A172 (cell line): ENCODE results near the gene PNP. TPM values are rescaled to one million over a fixed set of nuclear protein-coding genes. Genes with fewer than 3 reads are reported as not detected.
"Not testable (repeated sequence)": the region's sequence is repeated elsewhere in the genome, so short reads cannot be mapped to it uniquely, and the experiment has no call there.

Source experiments
- DNase-seq: peaks from one replicate; pipeline ENCODE4 v3.0.0-alpha.2; 2015; ENCODE audit warnings: low spot score
- total RNA-seq: library from RNA; depleted of rRNA; stranded (reverse); fragments of >200 nt; shearing (Covaris generic); gene quantifications from 2 replicates; pipeline ENCODE4 v1.2.3, GENCODE V29; 2014; rRNA removed

The PNP gene
- total RNA-seq, 1 experiment from 2014 or later = 41.8 TPM

- no peak for DNase-seq
Observed at GRCh38 chr14:20492486-20492885, 23.3 kb downstream of the PNP start.

- DNase-seq = no peak
Observed at GRCh38 chr14:20493634-20494033, 24.4 kb downstream of the PNP start.

GRCh38 chr14:20494935-20495766 lies 25.9 kb downstream of the PNP start:
- DNase-seq = peak; percentile 32

- DNase-seq = no peak
Observed at GRCh38 chr14:20498622-20499021, 29.4 kb downstream of the PNP start.

GRCh38 chr14:20499108-20499507 lies 29.9 kb downstream of the PNP start:
- no peak for DNase-seq

GRCh38 chr14:20499881-20500280 lies 30.7 kb downstream of the PNP start:
- DNase-seq = no peak

- no peak for DNase-seq
Observed at GRCh38 chr14:20501346-20501745, 32.1 kb downstream of the PNP start.

- no peak for DNase-seq
Observed at GRCh38 chr14:20503898-20504297, 34.7 kb downstream of the PNP start.

GRCh38 chr14:20506276-20506675 lies 37.1 kb downstream of the PNP start:
- DNase-seq = not testable (repeated sequence)

- DNase-seq = not testable (repeated sequence)
Observed at GRCh38 chr14:20506752-20507151, 37.5 kb downstream of the PNP start.

- DNase-seq = not testable (repeated sequence)
Observed at GRCh38 chr14:20507537-20507936, 38.3 kb downstream of the PNP start.

- no peak for DNase-seq
Observed at GRCh38 chr14:20508367-20508766, 39.2 kb downstream of the PNP start.

GRCh38 chr14:20512177-20512905 lies 43.1 kb downstream of the PNP start:
- DNase-seq = no peak

- no peak for DNase-seq
Observed at GRCh38 chr14:20515846-20516245, 46.6 kb downstream of the PNP start.

- DNase-seq = no peak
Observed at GRCh38 chr14:20516921-20517320, 47.7 kb downstream of the PNP start.

- DNase-seq = no peak
Observed at GRCh38 chr14:20522332-20522731, 53.1 kb downstream of the PNP start.

GRCh38 chr14:20524027-20524426 lies 54.8 kb downstream of the PNP start:
- DNase-seq = no peak

Other genes starting within 250 kb of the PNP start
- not detected in 2 replicates for gene OR11H6, start 245.7 kb upstream of the PNP start, total RNA-seq
- gene OR11H7, start 240.4 kb upstream of the PNP start, total RNA-seq = not detected in 2 replicates
- not detected in 2 replicates for gene OR11H4, start 230.1 kb upstream of the PNP start, total RNA-seq
- 10.6 and 16.8 TPM in 2 replicates for gene TTC5, start 163.5 kb upstream of the PNP start, total RNA-seq
- gene CCNB1IP1, start 136.1 kb upstream of the PNP start, total RNA-seq = 28.6 and 30.3 TPM in 2 replicates
- 17.5 and 20.1 TPM in 2 replicates for gene PARP2, start 125.8 kb upstream of the PNP start, total RNA-seq
- 4.8 and 9.0 TPM in 2 replicates for gene TEP1, start 55.9 kb upstream of the PNP start, total RNA-seq
- not detected in 2 replicates for gene KLHL33, start 33.2 kb upstream of the PNP start, total RNA-seq
- gene OSGEP, start 14.6 kb upstream of the PNP start, total RNA-seq = 33.2 and 54.4 TPM in 2 replicates
- gene APEX1, start 14.2 kb upstream of the PNP start, total RNA-seq = 96.7 and 99.1 TPM in 2 replicates
- 13.5 and 18.7 TPM in 2 replicates for gene PIP4P1, start 8.0 kb upstream of the PNP start, total RNA-seq
- gene RNASE10, start 36.1 kb downstream of the PNP start, total RNA-seq = not detected in 2 replicates
- gene RNASE9, start 91.6 kb downstream of the PNP start, total RNA-seq = not detected in 2 replicates
- not detected in 2 replicates for gene RNASE11, start 118.6 kb downstream of the PNP start, total RNA-seq
- gene RNASE12, start 122.0 kb downstream of the PNP start, total RNA-seq = not detected in 2 replicates
- gene OR6S1, start 172.3 kb downstream of the PNP start, total RNA-seq = not detected in 2 replicates
- 0.91 and 1.1 TPM in 2 replicates for gene RNASE4, start 215.2 kb downstream of the PNP start, total RNA-seq
- gene ANG, start 219.4 kb downstream of the PNP start, total RNA-seq = 0.07 and 0.17 TPM in 2 replicates